CD4-positive, alpha-beta T cell treated with Interleukin-21 for 1 hour (primary cell): ENCODE results near the gene PPIL6.
"Not testable (repeated sequence)": the region's sequence is repeated elsewhere in the genome, so short reads cannot be mapped to it uniquely, and the experiment has no call there.

Experiments used
- DNase-seq: peaks from one replicate; pipeline ENCODE4 v3.0.0-alpha.2; 2020

PPIL6 gene

GRCh38 chr6:109393157-109393885 is 47.1 kb downstream of the PPIL6 start:
- DNase-seq = no peak

- DNase-seq = no peak
These were observed 50.7 kb downstream of the PPIL6 start for GRCh38 chr6:109389650-109390274.

- DNase-seq = no peak
These were observed 52.2 kb downstream of the PPIL6 start for GRCh38 chr6:109388265-109388664.

- no peak for DNase-seq
These were observed 56.9 kb downstream of the PPIL6 start for GRCh38 chr6:109383438-109383940.

- peak; percentile 92 for DNase-seq
These were observed 57.6 kb downstream of the PPIL6 start for GRCh38 chr6:109382576-109383437.

- peak; percentile 94 for DNase-seq
These were observed 58.5 kb downstream of the PPIL6 start, which contains the start of gene CD164 for GRCh38 chr6:109381747-109382575. CD164 (minus strand) TSS chr6:109382467; CDS start chr6:109382378, 89 bp downstream.

GRCh38 chr6:109381061-109381746 is 59.2 kb downstream of the PPIL6 start:
- peak; percentile 21 for DNase-seq

- no peak for DNase-seq
These were observed 60.7 kb downstream of the PPIL6 start for GRCh38 chr6:109379711-109380110.

GRCh38 chr6:109377717-109378116 is 62.7 kb downstream of the PPIL6 start:
- DNase-seq = no peak

- no peak for DNase-seq
These were observed 66.0 kb downstream of the PPIL6 start for GRCh38 chr6:109374326-109374892.

- peak; percentile 23 for DNase-seq
These were observed 66.7 kb downstream of the PPIL6 start for GRCh38 chr6:109373762-109374161.

- DNase-seq = no peak
These were observed 67.1 kb downstream of the PPIL6 start for GRCh38 chr6:109373331-109373730.

GRCh38 chr6:109372130-109372529 is 68.3 kb downstream of the PPIL6 start:
- no peak for DNase-seq

- DNase-seq = no peak
These were observed 69.6 kb downstream of the PPIL6 start for GRCh38 chr6:109370792-109371191.

GRCh38 chr6:109370336-109370735 is 70.1 kb downstream of the PPIL6 start:
- no peak for DNase-seq

- no peak for DNase-seq
These were observed 70.7 kb downstream of the PPIL6 start for GRCh38 chr6:109369728-109370127.

GRCh38 chr6:109364382-109365078 is 75.9 kb downstream of the PPIL6 start:
- not testable (repeated sequence) for DNase-seq

- DNase-seq = no peak
These were observed 76.7 kb downstream of the PPIL6 start for GRCh38 chr6:109363753-109364152.

GRCh38 chr6:109362102-109362884 is 78.1 kb downstream of the PPIL6 start:
- no peak for DNase-seq

- no peak for DNase-seq
These were observed 79.6 kb downstream of the PPIL6 start for GRCh38 chr6:109360791-109361190.
